Lower lobe of right lung (tissue), 2 donors: ENCODE measurements around the gene TMPRSS13. TPM values are rescaled to one million over a fixed set of nuclear protein-coding genes. Genes with fewer than 3 reads are reported as not detected.

Experiments used
- ATAC-seq, 2 donors: fragments of 200-7000 bp; cut with Tn5 transposase; one replicate each; pipeline ENCODE4 v1.9.1; 2020 to 2022; ENCODE audit warnings: mild to moderate bottlenecking in 2 of 2, moderate library complexity in 2 of 2
- DNase-seq: peaks from one replicate; pipeline ENCODE4 v3.0.0-alpha.2; 2020
- H3K27ac ChIP-seq: fragments of 200-600 bp; one replicate; pipeline ENCODE4 v1.8.0; 2022
- H3K27me3 ChIP-seq: fragments of 200-600 bp; one replicate; pipeline ENCODE4 v1.8.0; 2022; ENCODE audit warnings: low read depth
- H3K36me3 ChIP-seq: fragments of 200-600 bp; one replicate; pipeline ENCODE4 v1.8.0; 2022; ENCODE audit warnings: mild to moderate bottlenecking
- H3K4me1 ChIP-seq: fragments of 200-600 bp; one replicate; pipeline ENCODE4 v1.8.0; 2022
- H3K4me3 ChIP-seq: fragments of 200-600 bp; one replicate; pipeline ENCODE4 v1.8.0; 2022; ENCODE audit warnings: mild to moderate bottlenecking
- H3K9me3 ChIP-seq: fragments of 200-600 bp; one replicate; pipeline ENCODE4 v1.8.0; 2022
- intact Hi-C: fragments of 100-400 bp; cut with DNase I; formaldehyde crosslinking; loops from one replicate; pipeline ENCODE4 v1.11.0; 2022
- total RNA-seq: library from RNA; stranded (reverse); fragmentation: NEBNext Ultra II Directional; extraction: Animal tissue kit (Norgen Biotek cat#: 25700); gene quantifications from one replicate; pipeline ENCODE4 v1.2.1, GENCODE V29; 2021
- TF ChIP-seq, protein P1 (sequence below): fragments of 200-600 bp; IDR thresholded peaks from one replicate; pipeline ENCODE4 v1.8.0; 2022; ENCODE audit warnings: antibody characterized with exemption, mild to moderate bottlenecking
- donor health status: DM: no; HTN: yes; CAD: no; lungs with severe emphysema.

TMPRSS13 gene
- total RNA-seq, 1 donor from 2014 or later, result 7.0 TPM

DNA sequence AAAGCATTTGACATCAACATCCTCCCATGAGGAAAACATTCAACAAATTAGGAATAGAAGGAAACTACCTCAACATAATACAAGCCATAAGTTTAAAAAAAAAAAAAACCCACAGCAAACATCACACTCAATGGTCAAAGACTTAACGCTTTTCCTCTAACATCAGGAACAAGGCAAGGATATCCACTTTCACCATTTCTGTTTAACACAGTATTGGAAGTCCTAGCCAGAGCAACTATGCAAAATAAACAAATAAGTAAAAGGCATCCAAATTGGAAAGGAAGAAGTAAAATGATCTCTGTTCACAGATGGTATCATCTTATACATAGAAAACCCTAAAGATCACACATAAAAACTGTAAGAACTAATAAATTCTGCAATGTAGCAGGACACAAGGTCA, 65.8 kb downstream of the TMPRSS13 start:
- Histone ChIP-seq H3K4me3 (no peak overlapping the region), H3K27me3 (peaks cover 4% of the 10 kb centered on the region), H3K27ac (no peak overlapping the region), H3K9me3 (no peaks in the 10 kb centered on the region), H3K36me3 (no peaks in the 10 kb centered on the region), H3K4me1 (peaks cover 31% of the 10 kb centered on the region)
- no peak for DNase-seq
- intact Hi-C loops, result no loop called here
- TF ChIP-seq, protein P1, sequence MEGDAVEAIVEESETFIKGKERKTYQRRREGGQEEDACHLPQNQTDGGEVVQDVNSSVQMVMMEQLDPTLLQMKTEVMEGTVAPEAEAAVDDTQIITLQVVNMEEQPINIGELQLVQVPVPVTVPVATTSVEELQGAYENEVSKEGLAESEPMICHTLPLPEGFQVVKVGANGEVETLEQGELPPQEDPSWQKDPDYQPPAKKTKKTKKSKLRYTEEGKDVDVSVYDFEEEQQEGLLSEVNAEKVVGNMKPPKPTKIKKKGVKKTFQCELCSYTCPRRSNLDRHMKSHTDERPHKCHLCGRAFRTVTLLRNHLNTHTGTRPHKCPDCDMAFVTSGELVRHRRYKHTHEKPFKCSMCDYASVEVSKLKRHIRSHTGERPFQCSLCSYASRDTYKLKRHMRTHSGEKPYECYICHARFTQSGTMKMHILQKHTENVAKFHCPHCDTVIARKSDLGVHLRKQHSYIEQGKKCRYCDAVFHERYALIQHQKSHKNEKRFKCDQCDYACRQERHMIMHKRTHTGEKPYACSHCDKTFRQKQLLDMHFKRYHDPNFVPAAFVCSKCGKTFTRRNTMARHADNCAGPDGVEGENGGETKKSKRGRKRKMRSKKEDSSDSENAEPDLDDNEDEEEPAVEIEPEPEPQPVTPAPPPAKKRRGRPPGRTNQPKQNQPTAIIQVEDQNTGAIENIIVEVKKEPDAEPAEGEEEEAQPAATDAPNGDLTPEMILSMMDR, result no peak
- no peak for ATAC-seq

DNA sequence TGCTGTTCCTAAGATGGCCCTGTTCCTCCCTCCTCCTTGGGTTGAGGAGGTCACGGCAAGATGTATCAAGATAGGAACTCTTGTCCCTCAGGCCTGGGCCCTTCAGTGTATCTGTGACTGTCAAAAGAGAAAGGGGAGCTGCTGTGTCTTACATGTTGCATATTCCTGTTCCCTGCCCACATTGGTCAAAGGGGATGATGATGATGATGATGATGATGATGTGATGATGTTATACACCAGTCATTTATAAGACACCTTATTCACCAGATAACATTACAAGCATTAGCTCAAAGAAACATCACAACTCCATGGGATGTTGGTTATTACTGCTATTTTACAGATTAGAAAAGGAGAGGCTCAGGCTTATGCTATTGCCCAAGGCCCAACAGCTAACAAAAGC, 66.4 kb downstream of the TMPRSS13 start:
- peaks cover under 1% of the 10 kb centered on the region for H3K27me3 ChIP-seq
- peaks cover 37% of the 10 kb centered on the region for H3K4me1 ChIP-seq
- no peak for DNase-seq
- H3K36me3 ChIP-seq, result no peaks in the 10 kb centered on the region
- intact Hi-C loops, result no loop called here
- TF ChIP-seq, protein P1, result no peak
- no peak overlapping the region for H3K4me3 ChIP-seq
- no peak for ATAC-seq
- H3K9me3 ChIP-seq, result no peaks in the 10 kb centered on the region
- H3K27ac ChIP-seq, result peak overlapping the region; percentile 81

DNA sequence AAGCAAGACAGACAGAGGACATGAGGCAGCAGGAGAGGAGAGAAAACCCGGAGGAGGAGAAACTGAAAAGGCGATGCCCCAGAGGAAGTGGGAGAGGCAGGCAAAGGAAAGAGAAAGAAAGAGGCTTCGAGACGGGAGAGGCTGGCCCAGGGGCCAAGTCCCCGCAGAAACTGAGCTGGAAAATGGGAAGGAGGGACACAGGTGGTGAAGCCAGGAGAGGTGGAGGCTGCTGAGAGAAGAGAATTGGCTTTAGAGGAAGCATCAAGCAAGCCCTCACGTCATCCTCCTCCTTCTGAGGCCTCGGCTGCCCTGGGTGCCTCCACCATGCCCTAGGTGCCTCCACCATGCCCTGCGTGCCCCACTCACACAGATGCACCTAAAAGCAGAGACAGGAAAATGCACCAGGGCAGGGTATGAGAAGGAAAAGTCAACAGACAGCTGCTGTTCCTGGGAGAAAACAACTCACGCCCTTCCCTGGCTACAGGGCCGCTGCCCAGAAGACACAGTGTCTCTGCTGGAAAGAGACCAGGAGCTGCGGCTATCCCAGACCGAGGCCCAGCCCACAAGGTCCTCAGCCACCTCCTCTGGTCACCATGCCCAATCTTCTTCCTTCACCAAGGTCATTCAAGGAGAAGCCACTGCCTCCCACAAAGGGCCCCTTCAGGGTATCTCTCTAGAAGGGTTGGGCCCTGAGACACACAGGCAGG, 67.0 kb downstream of the TMPRSS13 start:
- H3K27me3 ChIP-seq, result no peaks in the 10 kb centered on the region
- no peak overlapping the region for H3K4me3 ChIP-seq
- no peaks in the 10 kb centered on the region for H3K36me3 ChIP-seq
- ATAC-seq (peak in 1 of 2 donors; percentile 15), DNase-seq (no peak)
- H3K9me3 ChIP-seq, result no peaks in the 10 kb centered on the region
- peak overlapping the region; percentile 81 for H3K27ac ChIP-seq
- TF ChIP-seq, protein P1, result no peak
- peaks cover 40% of the 10 kb centered on the region for H3K4me1 ChIP-seq
- intact Hi-C loops, result no loop called here

DNA sequence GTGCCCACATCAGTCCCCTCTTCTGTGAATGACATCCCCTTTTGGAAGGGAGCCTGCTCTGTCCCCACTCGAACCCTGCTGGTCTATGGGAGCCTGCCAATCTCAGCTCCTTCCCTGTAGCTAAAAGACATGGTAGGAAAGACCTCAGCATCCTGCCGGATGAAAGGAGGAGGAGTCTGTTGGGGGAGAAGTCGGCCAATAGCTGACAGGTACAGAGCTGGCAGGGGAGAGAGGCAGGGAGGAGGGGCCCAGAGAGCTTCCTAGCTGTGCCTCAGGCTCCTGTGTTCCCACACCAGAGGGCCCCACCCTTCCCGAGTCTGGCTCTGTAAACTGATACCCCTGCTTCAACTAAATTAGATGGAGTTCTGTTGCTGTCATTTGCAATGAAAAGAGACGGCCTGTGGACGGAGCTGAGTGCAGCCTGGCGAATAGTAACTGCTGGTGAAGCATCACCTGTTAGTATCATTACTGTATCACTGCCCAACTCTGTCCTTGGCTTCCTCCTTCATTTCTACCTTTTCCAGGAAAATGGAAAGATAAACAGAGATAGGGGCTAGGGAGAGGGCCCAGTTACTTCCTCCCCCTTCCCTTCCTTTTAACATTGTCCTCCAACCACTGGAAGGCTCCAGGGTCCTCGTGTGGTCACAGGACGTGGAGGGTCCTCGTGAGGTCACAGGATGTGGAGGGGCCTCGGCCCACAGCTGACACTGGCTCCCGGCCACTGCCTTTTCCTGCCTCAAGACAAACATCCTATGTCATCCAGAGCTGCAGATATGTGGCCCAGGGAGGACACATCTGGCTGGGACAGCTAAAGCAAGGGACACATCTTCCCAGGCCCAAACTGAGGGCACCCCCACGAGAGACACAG, 67.8 kb downstream of the TMPRSS13 start:
- TF ChIP-seq, protein P1, result no peak
- Histone ChIP-seq H3K27me3 (no peaks in the 10 kb centered on the region), H3K4me1 (peaks cover 40% of the 10 kb centered on the region), H3K36me3 (no peaks in the 10 kb centered on the region), H3K27ac (peak overlapping the region; percentile 81), H3K4me3 (no peak overlapping the region), H3K9me3 (no peaks in the 10 kb centered on the region)
- intact Hi-C loops, result no loop called here
- ATAC-seq, result peak; percentile 39 to 57
- DNase-seq, result no peak

DNA sequence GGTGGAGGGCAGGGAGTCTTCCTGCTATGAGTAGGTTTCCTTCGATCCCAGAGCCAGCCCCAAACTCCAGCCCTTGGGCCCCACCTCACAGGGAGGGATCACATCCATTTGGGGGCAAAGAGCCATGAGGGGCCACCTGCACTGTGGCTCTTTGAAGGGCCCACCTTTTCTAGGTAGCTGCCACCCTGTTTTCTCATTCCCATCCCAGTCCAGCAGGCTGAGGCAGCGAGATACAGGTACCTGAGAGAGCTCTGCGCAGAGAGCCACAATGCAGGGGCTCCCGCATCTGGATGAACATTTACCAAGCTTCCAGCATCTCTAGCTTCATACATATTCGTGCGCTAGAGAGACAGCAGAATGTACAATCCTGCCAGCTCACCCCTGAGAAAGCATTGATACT, 69.1 kb downstream of the TMPRSS13 start:
- Histone ChIP-seq H3K27me3 (peaks cover 3% of the 10 kb centered on the region), H3K9me3 (no peaks in the 10 kb centered on the region), H3K4me3 (no peak overlapping the region), H3K4me1 (peaks cover 44% of the 10 kb centered on the region), H3K36me3 (no peaks in the 10 kb centered on the region), H3K27ac (no peak overlapping the region)
- intact Hi-C loops, result no loop called here
- TF ChIP-seq, protein P1, result no peak
- ATAC-seq, result no peak
- no peak for DNase-seq
